Stimulated activated CD8-positive, alpha-beta memory T cell treated with anti-CD3 and anti-CD28 coated beads, Interleukin-4, amount 100 ng/mL, for 1 hour (primary cell): ENCODE results near the gene TMBIM1.
A peak's percentile ranks its signal among the peaks of the same experiment; 100 is the strongest.

ENCODE experiments used
- DNase-seq, 2 donors: peaks; one replicate each; pipeline ENCODE4 v3.0.0-alpha.2; 2020; ENCODE audit warnings: low read depth in 2 of 2, low spot score in 1 of 2

Gene TMBIM1

GRCh38 chr2:218292048-218293014, at the start of gene TMBIM1:
Gene TMBIM1, minus strand, starts transcription at chr2:218292503. Its CDS starts 10,362 bp downstream, at chr2:218282141.
- DNase-seq = peak; percentile 44 to 59

- no peak for DNase-seq
Observed at GRCh38 chr2:218341381-218341780, 49.1 kb upstream of the TMBIM1 start.

- no peak for DNase-seq
Observed at GRCh38 chr2:218340656-218341055, 48.4 kb upstream of the TMBIM1 start.

- DNase-seq = no peak
Observed at GRCh38 chr2:218334531-218334930, 42.2 kb upstream of the TMBIM1 start.

GRCh38 chr2:218332920-218333645, 40.8 kb upstream of the TMBIM1 start:
- DNase-seq = no peak

- no peak for DNase-seq
Observed at GRCh38 chr2:218332288-218332687, 40.0 kb upstream of the TMBIM1 start.

GRCh38 chr2:218331745-218332144, 39.4 kb upstream of the TMBIM1 start:
- DNase-seq = no peak

GRCh38 chr2:218329826-218330593, 37.7 kb upstream of the TMBIM1 start:
- no peak for DNase-seq

- no peak for DNase-seq
Observed at GRCh38 chr2:218329027-218329825, 36.9 kb upstream of the TMBIM1 start.

- DNase-seq = no peak
Observed at GRCh38 chr2:218328294-218328693, 36.0 kb upstream of the TMBIM1 start.

- DNase-seq = no peak
Observed at GRCh38 chr2:218327451-218328210, 35.3 kb upstream of the TMBIM1 start.

GRCh38 chr2:218326315-218326714, 34.0 kb upstream of the TMBIM1 start:
- DNase-seq = no peak

GRCh38 chr2:218325566-218326160, 33.4 kb upstream of the TMBIM1 start:
- no peak for DNase-seq

GRCh38 chr2:218323526-218324472, 31.5 kb upstream of the TMBIM1 start:
- DNase-seq = no peak

GRCh38 chr2:218322768-218323525, 30.6 kb upstream of the TMBIM1 start:
- peak; percentile 12 to 24 for DNase-seq

- DNase-seq = no peak
Observed at GRCh38 chr2:218320704-218321336, 28.5 kb upstream of the TMBIM1 start.

- DNase-seq = no peak
Observed at GRCh38 chr2:218319813-218320365, 27.6 kb upstream of the TMBIM1 start.
